HepG2 (cell line): ENCODE results near the gene ENO2.

ENCODE experiments used
- JUN ChIP-seq: sonication (generic); formaldehyde crosslinking; IDR thresholded peaks from 2 replicates; pipeline ENCODE4 v1.4.0; 2020; ENCODE audit warnings: mild to moderate bottlenecking, missing genetic modification reagents
- POLR2AphosphoS2 ChIP-seq: IDR thresholded peaks from 2 replicates; pipeline ENCODE4 v1.6.1; 2011; ENCODE audit warnings: low read depth, low read length, improper control_type of control experiment
- RAD21 ChIP-seq: fragments of 450-650 bp; formaldehyde crosslinking; IDR thresholded peaks from 2 replicates; pipeline ENCODE4 v1.5.0; 2020; ENCODE audit warnings: mild to moderate bottlenecking

GRCh38 chr12:6883683-6884082 is 30.7 kb upstream of the ENO2 start:
- no peak for TF ChIP-seq JUN (CRISPR knock-in tag)
- TF ChIP-seq RAD21 (CRISPR knock-in tag) = no peak
- no peak for TF ChIP-seq POLR2AphosphoS2
